HUES64 (cell line): ENCODE measurements around the gene FAM186B.

Experiments used
- H3K27ac ChIP-seq: 2 replicates; pipeline ENCODE4 v1.7.0; 2013; ENCODE audit warnings: low read depth, low read length, inconsistent platforms
- H3K27me3 ChIP-seq: 2 replicates; pipeline ENCODE4 v1.6.1; 2013; ENCODE audit warnings: mild to moderate bottlenecking, low read length; ENCODE audit not compliant: insufficient read depth
- H3K36me3 ChIP-seq: 2 replicates; pipeline ENCODE4 v1.6.1; 2013; ENCODE audit warnings: mild to moderate bottlenecking, low read length; ENCODE audit not compliant: insufficient read depth
- H3K4me1 ChIP-seq: 2 replicates; pipeline ENCODE4 v1.6.1; 2013; ENCODE audit warnings: mild to moderate bottlenecking, low read length, moderate library complexity; ENCODE audit not compliant: insufficient read depth
- H3K4me3 ChIP-seq: 2 replicates; pipeline ENCODE4 v1.5.1; 2013; ENCODE audit warnings: mild to moderate bottlenecking, low read length, moderate library complexity
- H3K9ac ChIP-seq: 2 replicates; pipeline ENCODE4 v1.6.1; 2013; ENCODE audit warnings: mild to moderate bottlenecking, low read depth, low read length
- H3K9me3 ChIP-seq: 2 replicates; pipeline ENCODE4 v1.6.1; 2013; ENCODE audit warnings: low read depth, low read length; ENCODE audit not compliant: insufficient read depth
- WGBS: fragments of 150-250, 120-280 bp; methylation state at CpG from one replicate; pipeline ENCODE4 v1.1.7; 2013; ENCODE audit warnings: missing lambda C conversion rate; 5-methylcytosine and 5-hydroxymethylcytosine counted together

FAM186B gene

DNA sequence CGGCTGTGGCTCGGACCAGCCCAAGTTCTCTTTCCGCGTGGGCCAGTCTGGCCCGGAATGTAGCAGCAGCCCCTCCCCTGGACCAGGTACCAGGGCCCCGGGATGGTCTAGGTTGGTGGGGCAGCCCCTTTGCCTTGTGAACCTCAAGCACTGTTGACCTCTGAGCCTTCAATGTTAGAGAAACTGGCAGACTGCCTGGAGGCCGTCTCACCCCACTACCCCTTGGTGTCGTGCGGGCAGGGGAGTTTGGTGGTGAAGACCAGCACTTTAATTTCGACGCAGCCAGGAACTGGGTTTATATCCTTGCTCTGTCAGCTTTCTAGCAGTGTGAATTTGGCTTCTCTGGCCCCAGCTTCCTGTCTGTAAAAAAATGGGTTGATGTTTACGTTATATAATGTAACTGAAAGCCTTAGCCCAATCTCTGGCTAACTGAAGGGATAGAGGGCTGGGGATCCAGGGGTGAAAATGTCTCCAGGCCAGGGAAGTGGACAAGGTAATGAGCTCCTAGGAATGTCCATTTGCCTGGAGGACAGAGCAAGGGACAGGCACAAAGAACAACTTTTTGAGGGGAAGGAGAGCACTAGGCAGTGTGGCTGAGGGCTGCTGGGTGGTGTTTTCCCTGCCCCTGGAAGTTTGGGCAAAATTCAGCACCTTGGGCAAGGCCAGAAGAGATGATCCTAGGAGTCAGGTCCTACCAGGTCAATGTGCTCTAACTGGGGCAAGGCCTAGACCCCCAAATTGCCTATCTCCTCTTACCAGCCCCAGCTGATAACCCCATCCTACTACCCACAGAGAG is 48.9 kb downstream of the FAM186B start:
- 94% methylated on average over 12 of the region's 12 CpGs for WGBS
- peaks cover 53% of the 10 kb centered on the region for H3K36me3 ChIP-seq

DNA sequence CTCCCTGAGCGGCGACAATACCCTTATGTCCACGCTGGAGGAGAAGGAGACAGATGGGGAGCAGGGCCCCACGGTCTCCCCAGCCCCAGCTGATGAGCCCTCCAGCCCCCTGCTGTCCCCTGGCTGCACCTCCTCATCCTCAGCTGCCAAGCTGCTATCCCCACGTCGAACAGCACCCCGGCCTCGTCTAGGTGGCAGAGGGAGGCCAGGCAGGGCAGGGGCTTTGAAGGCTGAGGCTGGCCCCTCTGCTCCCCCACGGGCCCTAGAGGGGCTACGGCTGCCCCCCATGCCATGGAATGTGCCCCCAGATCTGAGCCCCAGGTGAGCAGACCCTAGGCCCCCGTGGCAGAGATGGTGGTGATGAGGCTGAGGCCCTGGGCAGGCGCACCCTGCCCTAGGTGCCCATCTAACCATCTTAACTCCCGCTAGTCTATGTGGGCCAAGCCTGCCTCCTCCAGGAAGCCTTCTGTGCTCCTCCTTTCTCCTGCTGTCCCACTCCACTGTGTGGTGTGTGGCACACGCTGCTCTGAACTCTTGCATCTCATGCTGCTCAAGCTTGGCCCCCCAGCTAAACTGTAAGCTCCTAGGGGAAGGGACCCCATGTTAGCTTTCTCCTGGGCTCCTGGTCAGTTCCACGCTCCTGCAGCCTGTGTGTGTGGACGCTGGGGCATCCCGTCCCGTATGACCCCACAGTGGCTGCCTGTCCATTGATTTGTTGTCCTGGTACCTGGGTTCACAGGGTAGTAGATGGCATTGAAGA is 49.6 kb downstream of the FAM186B start:
- peaks cover 45% of the 10 kb centered on the region for H3K36me3 ChIP-seq
- no peaks in the 10 kb centered on the region for H3K9me3 ChIP-seq
- no peak overlapping the region for H3K4me3 ChIP-seq
- WGBS: 92% methylated on average over 18 of the region's 18 CpGs
- no peak overlapping the region for H3K27ac ChIP-seq
- H3K27me3 ChIP-seq: peaks cover 23% of the 10 kb centered on the region
- H3K4me1 ChIP-seq: no peaks in the 10 kb centered on the region
- H3K9ac ChIP-seq: no peak overlapping the region

More for the DNA sequence above, 48.9 kb downstream of the FAM186B start:
- Histone ChIP-seq H3K27ac (no peak overlapping the region), H3K27me3 (peaks cover 17% of the 10 kb centered on the region), H3K9me3 (no peaks in the 10 kb centered on the region), H3K4me3 (no peak overlapping the region), H3K4me1 (no peaks in the 10 kb centered on the region), H3K9ac (no peak overlapping the region)

DNA sequence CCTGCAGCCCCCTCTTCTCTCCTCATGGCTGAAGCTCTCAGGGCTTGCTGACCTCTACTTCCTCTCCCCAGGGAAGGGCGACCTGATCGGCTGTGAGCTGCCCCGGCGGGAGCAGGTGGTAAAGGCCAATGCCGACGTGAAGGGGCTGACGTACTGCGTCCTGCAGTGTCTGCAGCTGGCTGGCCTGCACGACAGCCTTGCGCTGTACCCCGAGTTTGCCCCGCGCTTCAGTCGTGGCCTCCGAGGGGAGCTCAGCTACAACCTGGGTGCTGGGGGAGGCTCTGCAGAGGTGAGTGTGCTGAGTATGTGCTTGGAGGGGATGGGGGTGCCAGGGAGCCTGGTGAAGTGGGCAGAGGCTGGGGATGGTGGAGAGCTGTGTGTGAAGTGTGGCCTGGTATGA is 51.2 kb downstream of the FAM186B start:
- Histone ChIP-seq H3K4me3 (no peak overlapping the region), H3K27ac (no peak overlapping the region), H3K9me3 (no peaks in the 10 kb centered on the region), H3K9ac (no peak overlapping the region), H3K4me1 (0 out of 2 replicates have a peak, but pooled peaks cover 3% of the 10 kb centered on the region), H3K27me3 (peaks cover 39% of the 10 kb centered on the region), H3K36me3 (peaks cover 30% of the 10 kb centered on the region)
- 90% methylated on average over 15 of the region's 15 CpGs for WGBS

DNA sequence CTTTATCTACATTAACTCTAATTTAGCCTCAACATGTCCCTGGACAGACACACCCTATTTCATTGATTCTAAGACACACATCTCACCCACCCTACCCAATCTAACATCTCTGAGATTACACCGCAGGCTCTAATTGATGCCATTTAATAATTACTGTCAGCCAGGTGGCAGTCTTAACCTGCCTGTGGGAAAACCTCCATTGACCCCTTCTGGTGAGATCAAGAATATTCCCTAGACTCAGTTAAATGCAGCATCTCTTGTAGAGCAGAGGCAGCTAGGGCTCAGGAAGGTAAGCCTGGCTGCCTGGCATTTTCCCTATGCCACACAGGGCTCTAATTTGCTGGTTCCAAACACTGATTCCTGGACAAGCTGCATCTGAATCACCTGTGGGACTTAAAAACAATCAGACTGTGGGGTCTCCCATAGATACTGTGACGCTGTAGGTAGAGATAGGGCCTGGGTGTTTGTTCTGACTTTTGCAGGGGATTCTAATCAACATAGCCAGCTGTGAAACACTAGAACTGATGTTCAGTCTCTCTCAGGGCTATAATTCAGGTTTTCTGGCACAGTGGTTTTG is 51.8 kb downstream of the FAM186B start:
- Histone ChIP-seq H3K36me3 (peaks cover 23% of the 10 kb centered on the region), H3K27me3 (peaks cover 45% of the 10 kb centered on the region), H3K27ac (no peak overlapping the region), H3K4me3 (no peak overlapping the region), H3K4me1 (0 out of 2 replicates have a peak, but pooled peaks cover 3% of the 10 kb centered on the region), H3K9me3 (no peaks in the 10 kb centered on the region), H3K9ac (no peak overlapping the region)
- 67% methylated on average over 2 of the region's 2 CpGs for WGBS

DNA sequence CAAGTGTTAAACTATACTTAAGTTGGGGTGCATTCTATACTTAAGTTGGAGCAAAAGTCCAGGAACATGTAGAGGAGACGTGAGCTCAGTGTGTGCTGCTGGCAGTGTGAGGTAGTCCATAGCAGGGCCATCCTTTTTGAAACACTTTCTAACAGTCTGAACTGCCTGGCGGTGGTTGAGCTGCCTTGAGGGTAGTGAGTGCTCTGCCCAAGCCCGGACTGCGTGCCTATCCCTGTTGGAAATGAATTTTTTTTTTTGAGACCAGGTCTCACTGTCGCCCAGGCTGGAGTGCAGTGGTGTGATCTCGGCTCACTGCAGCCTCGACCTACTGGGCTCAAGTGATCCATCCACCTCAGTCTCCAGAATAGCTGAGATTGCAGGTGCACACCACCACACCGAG is 52.5 kb downstream of the FAM186B start:
- Histone ChIP-seq H3K36me3 (peaks cover 16% of the 10 kb centered on the region), H3K4me3 (no peak overlapping the region), H3K27ac (no peak overlapping the region), H3K4me1 (0 out of 2 replicates have a peak, but pooled peaks cover 3% of the 10 kb centered on the region), H3K27me3 (peaks cover 52% of the 10 kb centered on the region), H3K9ac (no peak overlapping the region), H3K9me3 (no peaks in the 10 kb centered on the region)
- 90% methylated on average over 8 of the region's 8 CpGs for WGBS

GRCh38 chr12:49552425-49552824 is 53.0 kb downstream of the FAM186B start:
- Histone ChIP-seq H3K27me3 (peaks cover 57% of the 10 kb centered on the region), H3K36me3 (peaks cover 12% of the 10 kb centered on the region), H3K4me1 (0 out of 2 replicates have a peak, but pooled peaks cover 3% of the 10 kb centered on the region), H3K9ac (no peak overlapping the region), H3K4me3 (no peak overlapping the region), H3K9me3 (no peaks in the 10 kb centered on the region), H3K27ac (no peak overlapping the region)
- WGBS: 87% methylated on average over 9 of the region's 9 CpGs

- Histone ChIP-seq H3K27ac (no peak overlapping the region), H3K36me3 (peaks cover 9% of the 10 kb centered on the region), H3K9ac (no peak overlapping the region), H3K27me3 (peaks cover 61% of the 10 kb centered on the region), H3K9me3 (no peaks in the 10 kb centered on the region), H3K4me1 (0 out of 2 replicates have a peak, but pooled peaks cover 3% of the 10 kb centered on the region), H3K4me3 (no peak overlapping the region)
- 89% methylated on average over 7 of the region's 7 CpGs for WGBS
Observed at GRCh38 chr12:49552014-49552413, 53.4 kb downstream of the FAM186B start.

DNA sequence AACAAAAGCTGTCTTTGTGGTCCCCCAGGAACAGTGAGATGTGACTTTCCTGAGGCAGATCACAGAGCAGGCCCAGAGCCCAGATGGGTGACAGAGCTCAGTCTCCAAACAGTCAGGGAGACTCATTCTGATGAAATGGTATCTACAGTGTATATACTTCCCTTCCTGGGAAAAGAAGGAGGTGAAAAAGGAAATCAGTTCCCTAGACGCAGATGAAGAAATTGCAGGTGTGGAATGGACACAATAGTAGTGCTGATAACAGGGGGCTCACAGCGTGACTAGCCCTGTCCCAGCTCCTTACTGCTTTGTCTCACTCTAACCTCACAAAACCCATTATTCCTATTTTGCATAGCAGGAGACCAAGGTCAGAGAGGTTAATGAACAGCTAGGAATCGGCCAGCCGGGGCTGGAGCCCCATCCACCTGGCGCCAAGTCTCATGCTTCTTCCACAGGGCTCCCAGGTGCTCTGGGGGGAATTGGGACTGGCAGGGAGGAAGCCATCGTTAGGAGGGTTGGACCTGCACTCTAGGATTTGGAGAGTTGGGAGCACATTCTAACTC is 54.7 kb downstream of the FAM186B start:
- Histone ChIP-seq H3K4me1 (0 out of 2 replicates have a peak, but pooled peaks cover 3% of the 10 kb centered on the region), H3K9ac (no peak overlapping the region), H3K9me3 (no peaks in the 10 kb centered on the region), H3K4me3 (no peak overlapping the region), H3K27me3 (peaks cover 70% of the 10 kb centered on the region), H3K27ac (no peak overlapping the region), H3K36me3 (no peaks in the 10 kb centered on the region)
- WGBS: 84% methylated on average over 6 of the region's 6 CpGs

- no peaks in the 10 kb centered on the region for H3K9me3 ChIP-seq
- no peaks in the 10 kb centered on the region for H3K36me3 ChIP-seq
- H3K27ac ChIP-seq: no peak overlapping the region
- 0 out of 2 replicates have a peak, but pooled peaks cover 3% of the 10 kb centered on the region for H3K4me1 ChIP-seq
- peak overlapping the region; percentile 53; the same call in 1 of the 2 replicates for H3K4me3 ChIP-seq
- no peak overlapping the region for H3K9ac ChIP-seq
- peaks cover 77% of the 10 kb centered on the region for H3K27me3 ChIP-seq
- WGBS: 91% methylated on average over 28 of the region's 28 CpGs
Observed at GRCh38 chr12:49549735-49550692, 55.4 kb downstream of the FAM186B start.
